HG03108 (cell line): ENCODE data around the gene SLC44A1.

Experiments used
- ATAC-seq: cut with Tn5 transposase; IDR thresholded peaks from one replicate; pipeline ENCODE4 v1.9.1; 2021; ENCODE audit warnings: moderate library complexity; ENCODE audit not compliant: unreplicated experiment

Gene SLC44A1

DNA sequence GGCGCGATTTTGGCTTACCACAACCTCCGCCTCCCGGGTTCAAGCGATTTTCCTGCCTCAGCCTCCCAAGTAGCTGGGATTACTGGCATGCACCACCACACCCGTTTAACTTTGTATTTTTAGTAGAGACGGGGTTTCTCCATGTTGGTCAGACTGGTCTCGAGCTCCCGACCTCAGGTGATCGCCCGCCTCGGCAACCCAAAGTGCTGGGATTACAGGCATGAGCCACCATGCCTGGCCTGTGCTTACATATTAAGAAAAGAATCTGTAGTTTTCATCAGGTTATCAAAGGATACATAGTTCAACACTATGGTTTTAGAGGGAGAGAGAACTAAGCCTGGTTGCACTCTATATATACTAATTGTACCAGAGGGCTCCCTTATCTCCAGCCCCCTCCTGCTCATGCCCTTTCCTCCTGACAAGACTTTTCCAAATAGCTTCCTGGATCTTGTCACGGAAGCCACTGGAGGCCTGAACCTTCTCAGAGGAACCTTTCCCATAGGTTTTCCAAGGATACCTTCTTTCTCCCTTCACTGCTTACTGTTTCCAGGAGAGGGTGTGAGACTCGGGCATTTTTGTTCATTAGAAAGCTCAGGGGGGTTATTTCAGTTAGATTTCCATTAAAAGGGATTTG, 53.1 kb downstream of the SLC44A1 start:
- no peak for ATAC-seq

DNA sequence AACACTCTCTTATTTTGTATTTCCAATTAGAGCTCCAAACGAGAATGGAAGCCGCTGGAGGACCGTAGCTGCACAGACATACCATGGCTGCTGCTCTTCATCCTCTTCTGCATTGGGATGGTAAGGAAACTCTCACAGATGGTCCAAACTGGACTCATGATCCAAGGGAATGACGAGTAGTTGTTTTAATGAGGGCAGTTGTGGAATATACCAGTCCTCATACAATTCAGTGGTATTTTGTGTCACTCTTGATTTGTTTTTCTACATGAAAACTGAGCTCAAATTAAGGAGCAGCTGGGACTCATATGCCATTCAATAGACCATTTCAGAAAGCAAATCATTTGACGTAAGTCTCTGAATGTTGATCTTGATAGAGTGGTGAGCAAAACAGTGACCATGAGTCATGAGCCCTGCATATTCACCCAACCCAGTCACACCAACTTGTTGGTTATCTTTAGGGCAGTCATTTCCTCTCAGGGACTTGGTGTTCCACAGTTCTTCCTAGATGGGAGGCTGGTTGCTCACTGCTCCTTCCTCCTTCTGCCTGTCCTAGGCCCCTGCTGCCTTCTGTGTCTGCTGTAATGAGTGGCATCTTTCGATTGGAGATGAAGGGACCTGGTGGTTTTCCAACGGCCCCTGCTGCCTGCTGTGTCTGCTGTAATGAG, 54.9 kb downstream of the SLC44A1 start:
- ATAC-seq, result no peak

DNA sequence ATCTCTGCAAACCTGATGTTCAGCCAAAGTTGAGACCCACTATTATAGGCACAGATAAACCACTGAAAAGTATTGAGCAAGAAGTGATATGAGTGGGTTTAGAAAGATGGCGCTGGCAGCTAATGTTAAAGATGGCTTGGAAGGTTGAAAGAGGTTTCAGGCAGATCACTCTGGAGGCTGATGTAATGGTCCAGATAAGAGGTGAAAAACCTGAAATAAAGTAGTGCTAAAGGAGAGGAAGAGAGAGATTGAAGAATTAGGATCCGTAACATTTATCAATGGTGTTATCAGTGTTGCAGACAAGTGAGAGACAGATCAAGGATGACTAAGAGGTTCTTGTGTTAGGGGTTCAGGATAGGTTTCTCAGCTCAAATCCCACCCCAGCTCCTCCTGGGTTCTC, 58.3 kb downstream of the SLC44A1 start:
- no peak for ATAC-seq

DNA sequence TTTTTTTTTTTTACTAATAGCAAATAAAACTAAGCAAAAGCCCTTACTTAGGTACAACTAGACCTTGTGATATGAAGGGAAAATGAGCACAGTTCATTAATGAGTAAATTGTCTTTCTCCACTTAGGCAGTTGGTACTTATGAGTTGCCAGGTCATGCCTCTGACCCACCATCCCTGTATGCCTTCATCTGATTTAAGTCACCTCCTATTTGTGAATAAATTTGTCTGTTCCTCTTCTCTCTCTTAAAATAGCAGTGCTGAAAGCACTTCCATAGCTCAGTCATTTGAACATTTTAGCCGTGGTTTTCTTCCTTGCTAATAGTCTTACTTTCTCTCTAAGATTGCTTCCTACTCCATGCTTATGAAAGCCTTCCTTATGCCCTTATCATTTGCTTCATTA, 61.4 kb downstream of the SLC44A1 start:
- ATAC-seq, result no peak

DNA sequence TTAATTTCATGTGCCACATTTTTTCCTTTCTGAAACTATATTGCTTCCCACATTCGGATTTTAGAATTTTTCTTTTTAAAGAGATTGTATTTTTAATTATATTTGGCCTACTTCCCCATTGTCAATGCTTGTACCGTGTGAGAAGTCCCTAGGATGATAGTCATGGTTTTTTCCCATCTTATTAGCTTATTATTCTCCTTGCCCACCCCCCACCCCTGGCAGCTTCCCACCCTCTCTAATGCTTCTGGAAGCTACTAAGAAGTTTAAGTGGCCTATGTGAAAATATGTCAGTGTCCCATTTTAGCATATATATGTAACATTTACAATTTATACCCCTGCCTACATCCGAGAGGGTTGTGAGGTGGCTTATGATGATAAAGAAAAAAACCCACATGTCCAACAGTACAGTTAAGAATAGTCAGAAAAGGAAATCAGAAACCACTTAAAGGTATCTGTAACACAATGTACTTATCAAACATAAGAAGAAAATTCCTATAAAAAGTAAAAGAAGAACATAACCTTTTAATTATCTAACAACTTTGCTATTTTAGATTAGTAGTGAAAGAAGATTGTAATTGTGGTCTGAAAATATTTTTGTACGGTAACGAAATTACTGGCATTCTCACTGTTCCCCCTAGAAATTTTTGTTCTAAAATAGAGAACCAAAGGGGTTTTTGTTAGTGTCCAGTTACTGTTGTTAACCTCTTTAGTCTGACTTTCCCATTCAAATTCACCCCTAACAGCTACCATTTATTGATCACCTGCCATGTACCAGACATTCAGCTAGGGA, 62.1 kb downstream of the SLC44A1 start:
- no peak for ATAC-seq

DNA sequence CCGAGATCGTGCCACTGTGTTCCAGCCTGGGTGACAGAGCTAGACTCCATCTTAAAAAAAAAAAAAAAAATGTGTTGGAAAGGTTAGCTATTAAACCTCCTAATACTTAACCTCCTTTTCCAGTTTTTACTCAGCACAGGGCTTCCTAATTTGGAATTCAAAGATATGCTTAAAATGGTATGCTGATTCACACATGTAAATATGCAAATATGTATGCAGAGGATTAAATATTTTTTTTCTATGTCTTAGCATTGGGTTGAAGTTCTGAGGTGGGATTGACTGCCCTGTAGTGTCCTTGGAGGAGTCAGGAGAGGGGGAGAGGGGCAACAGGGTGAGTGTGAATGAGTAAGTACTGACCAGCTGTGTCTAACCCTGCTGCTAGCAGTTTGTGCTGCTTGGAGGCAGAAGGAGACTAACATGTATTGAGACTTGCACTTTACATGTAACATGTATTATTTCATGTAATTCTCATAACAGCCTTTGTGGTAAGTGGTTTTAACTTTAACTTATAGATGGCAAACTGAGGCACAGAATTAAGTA, 63.2 kb downstream of the SLC44A1 start:
- no peak for ATAC-seq

DNA sequence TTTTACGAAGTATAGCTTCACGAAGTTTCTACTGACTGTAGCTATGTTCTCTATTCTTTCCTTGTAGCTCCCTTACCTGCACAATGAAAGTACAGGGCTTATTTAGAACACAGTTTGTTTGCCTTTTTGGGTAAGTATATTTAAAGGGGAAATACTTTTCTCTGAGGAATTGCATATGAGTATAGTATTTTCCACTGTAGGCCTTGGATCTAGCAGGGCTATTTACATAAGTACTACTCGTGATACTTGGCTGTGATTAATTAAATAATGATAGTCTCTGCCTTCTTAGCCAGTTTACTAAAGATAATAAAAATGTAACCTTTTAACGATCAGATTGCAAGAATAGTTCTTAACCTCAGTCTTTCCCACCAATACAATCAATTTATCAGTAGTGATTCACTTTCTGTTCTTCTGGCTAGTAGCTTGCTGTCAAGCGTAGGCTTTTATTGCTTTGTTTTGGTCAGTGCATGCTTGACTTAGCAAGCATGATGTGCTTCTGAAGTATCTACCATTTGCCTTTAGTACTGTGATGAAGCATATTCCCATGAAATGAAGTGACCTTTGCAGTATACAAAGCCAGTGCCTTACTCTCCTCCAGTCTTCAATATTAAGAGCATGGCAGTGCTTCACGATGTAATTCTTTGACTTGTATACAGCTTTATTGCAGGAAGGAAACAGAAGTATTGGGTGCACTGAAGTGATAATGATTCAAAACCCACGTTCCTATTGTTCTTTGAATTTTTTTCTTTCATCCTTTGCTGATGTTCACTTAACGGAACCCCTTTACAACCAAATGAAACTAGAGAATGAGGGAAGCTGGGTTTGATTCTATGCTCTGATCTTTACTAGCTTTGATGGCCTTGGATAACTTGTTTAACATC, 64.2 kb downstream of the SLC44A1 start:
- no peak for ATAC-seq

DNA sequence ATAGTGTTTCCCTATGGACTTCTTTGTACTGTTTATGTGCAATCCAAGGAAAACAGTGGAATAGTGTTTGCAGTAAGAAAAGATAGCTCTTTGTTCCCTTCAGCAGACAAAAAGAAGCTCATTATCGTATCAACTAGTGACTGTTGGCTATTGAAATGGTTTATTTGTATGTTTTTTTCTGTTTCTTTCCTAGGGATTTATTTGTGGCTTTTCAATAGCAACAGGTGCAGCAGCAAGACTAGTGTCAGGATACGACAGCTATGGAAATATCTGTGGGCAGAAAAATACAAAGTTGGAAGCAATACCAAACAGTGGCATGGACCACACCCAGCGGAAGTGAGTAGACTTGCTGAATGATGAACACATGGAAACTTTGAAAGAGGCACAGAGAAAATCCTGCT, 65.1 kb downstream of the SLC44A1 start:
- no peak for ATAC-seq

DNA sequence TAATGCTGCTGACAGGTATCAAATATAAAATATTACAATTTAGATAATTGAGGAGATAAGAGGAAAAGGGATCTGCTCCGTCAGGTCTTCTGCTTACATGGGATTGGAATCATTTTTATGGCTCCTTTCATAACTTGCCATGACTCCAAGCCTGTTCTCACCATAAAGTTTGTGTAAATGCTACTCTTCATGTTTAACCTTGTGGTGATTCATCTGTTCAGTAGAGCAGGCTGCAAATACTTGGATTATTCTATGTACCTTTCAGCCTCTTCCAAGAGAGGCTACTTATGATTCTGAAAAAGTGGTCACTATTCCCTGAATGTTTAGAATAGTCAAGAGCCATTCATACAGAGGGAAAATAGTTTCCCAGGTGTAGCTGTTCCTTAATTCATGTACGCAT, 66.9 kb downstream of the SLC44A1 start:
- no peak for ATAC-seq

DNA sequence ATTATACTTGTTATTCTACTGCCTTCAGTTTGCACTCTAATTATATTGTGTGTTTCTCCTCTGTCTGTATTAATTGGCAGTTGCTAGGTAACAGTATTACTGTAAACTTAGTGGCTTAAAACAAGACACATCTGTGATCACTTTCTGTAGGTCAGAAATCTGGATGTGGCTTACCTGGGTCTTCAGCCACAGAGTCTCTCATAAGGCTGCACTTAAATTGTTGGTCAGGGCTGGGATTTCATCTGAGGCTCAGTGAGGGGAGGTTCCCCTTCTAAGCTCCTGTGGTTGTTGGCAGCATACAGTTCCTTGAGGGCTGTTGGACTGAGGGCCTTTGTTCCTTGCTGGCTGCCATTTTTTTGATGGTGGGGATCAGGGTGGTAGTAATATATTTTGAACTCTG, 68.8 kb downstream of the SLC44A1 start:
- peak; percentile 58 for ATAC-seq

DNA sequence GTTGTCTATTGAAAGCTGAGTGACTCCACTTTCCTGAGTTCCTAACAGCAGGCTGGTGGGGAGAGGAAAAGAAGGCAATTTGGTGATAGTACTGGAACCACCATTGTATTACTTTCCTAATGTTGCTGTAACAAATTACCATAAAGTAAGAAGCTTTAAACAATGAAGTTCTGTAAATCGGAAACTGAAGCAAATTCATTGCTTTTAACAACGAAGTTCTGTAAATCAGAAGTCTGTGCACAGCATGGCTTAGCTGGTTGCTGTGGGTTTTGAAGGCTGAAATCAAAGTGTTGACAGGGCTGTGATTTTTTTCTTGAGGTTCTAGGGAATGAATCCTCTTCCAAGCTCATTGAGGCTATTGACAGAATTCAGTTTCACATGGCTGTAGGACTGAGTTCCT, 72.3 kb downstream of the SLC44A1 start:
- no peak for ATAC-seq

DNA sequence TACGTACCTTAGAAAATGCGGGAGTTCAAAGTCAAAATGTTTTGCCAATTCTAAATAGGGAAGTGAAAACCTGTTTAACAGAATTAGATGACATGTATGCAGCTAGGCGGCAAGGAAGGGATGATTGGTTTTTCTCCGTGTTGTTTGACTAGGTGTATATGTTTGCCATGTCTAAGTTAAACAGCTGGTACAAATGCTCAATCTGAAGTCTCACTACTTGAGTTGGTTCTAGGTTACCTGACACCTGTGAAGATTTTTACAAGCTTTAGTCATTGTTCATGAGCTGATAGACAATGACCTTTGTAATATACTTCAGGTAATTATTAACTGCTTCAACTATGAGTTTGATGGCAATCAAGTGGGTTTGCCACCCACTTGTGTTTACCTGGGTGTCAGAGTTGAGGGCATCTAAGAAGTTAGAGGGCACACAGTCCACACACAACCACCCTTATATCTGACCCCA, 74.3 kb downstream of the SLC44A1 start:
- peak; percentile 77 for ATAC-seq

DNA sequence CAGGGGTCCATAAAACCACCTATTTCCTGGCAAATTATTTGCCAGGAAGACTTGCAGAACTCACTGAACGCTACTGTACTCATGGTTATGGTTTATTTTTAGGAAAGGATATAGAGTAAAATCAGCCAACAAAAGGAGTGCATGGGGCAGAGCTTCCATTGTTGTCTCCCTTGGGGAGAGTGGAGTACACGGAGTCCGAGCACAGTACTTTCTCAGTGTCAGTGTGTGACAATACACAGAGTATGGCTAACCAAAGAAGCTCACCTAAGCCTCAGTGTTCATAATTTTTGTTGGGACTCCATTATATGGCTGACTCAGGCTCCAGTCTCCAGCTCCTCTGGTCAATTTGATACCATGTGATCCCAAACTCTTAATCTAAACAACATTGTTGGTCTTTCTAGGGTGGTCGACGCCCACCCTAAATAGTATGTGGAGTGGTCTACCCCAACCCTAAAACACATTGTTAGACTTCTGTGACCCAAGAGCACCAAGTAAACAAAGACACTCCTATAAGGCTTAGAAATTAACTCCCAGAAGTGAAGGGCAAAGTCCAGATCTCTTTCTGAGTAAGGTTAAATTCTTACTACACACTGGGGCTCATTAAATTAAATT, 74.9 kb downstream of the SLC44A1 start:
- ATAC-seq, result no peak

DNA sequence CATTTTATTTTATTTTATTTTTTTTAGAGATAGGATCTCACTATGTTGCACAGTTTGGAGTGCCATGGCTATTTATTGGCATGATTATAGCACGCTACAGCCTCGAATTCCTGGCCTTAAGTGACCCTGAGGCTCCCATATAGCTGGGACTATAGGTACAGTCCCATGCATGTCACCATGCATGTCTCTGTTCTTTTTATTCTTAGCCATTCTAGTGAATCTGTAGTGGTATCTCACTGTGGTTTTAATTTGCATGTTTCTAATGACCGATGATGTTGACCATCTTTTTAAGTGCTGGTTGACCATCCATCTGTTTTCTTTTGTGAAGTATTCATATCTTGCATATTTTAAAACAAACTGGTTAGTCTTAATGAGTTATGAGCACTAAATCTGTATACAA, 76.1 kb downstream of the SLC44A1 start:
- peak; percentile 58 for ATAC-seq

DNA sequence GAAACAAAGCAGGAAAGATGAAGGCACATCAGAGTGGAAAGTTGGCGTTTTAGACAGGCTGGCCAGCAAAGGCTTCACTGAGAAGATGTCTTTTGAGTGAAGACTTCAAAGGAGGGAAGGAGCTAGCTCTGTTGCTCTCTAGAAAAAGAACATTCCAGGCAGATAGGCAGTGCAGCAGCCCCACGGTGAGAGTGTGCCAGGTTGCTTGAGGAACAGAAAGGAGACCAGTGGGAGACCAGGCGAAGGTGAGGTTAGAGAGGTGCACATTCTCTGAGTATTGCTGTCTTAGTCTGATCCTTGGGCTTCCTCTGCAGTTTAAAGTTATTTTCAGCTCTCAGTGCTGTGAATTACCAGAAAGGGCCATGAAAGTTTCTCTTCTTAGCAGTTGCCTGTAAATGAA, 83.8 kb downstream of the SLC44A1 start:
- no peak for ATAC-seq

DNA sequence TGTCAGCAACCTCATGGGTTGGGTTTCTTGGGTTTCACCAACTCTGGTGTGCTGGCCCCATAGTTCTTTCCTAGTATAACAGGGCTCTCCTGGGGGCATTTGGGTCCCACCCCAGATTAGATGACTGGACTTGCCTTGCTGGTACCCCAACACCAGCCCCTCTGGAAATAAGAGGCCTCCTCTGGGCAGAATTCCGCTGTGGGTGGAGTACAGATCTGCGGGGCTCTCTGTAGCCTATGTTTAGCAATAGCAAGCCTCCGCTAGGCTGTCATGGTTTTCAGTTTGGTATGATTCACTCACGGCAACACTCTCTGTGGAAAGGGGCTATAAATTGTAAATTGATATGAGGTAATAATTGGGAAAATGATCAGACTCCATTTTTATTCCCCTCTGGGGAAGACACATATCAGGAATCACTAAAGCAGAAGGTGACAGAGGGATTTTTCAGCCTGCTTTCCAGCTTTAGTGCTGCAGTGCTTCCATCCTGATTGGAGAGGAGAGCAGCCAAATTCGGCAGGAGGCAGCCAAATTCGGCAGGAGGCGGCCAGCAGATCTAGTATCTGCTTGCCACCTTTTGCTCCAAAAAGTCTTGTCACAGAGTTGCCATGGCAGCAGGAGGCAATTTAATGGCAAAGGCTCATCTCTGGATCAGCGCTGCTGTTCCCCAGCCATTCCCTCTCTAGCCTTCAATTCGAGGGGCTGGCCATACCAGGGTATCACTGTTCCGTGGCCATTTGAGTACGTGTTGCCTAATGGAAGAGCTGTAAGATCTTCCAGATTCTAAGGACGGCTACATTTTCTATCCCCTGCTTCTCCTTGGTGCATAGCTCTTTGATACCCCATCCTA, 84.6 kb downstream of the SLC44A1 start:
- ATAC-seq, result no peak

DNA sequence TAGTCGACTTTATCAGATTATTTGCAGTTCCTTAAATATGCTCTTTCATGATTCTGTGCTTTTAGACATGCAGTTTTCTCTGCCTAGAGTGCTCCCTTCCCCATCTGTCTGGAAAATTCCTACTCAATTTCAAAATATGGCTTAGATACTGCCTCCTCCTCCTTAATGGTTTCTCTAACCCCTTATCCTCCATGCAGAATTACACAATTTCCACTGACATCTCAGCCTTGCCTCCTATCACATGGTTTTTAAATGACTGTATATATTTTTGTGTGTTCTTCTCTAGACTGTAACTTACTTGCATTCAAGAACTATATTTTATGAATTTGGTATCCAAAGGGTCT, 85.2 kb downstream of the SLC44A1 start:
- ATAC-seq, result no peak

DNA sequence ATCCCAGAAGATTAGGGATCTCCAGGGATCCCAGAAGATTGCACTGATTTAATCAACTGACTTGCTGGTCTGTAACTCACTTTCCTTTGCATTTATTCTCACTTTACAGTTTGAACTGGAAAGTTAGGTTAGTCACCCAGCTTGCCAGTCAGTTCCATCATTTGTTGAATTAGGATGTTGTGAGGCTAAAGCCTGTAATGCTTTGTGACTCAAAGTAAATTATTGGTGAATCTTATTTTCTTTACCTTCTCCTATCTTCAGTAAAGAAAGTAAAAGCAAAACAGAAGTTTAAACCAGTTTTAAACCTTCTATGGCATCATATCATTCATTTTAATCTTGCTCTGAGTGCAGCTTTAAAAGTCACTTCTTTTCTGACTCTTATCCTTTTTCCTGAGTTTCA, 85.8 kb downstream of the SLC44A1 start:
- ATAC-seq, result no peak

DNA sequence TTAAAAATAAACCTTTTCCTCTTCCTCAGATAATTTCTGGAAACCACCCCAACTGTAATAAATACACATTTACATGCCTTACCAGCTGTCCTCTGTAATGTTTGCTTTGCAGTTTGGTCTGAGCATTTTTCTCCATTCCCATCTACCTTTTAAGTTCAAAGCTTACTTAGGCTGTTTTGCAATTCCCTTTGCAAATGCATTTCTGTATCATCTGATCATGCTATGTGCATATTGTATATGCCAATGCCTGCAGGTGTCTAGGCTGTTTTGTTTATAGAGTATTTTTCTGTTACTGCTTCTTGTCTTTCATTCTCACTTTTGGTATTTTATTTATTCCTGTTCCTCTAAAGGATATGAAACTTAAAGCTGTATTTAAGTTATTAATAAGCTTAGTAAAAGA, 86.3 kb downstream of the SLC44A1 start:
- peak; percentile 81 for ATAC-seq

DNA sequence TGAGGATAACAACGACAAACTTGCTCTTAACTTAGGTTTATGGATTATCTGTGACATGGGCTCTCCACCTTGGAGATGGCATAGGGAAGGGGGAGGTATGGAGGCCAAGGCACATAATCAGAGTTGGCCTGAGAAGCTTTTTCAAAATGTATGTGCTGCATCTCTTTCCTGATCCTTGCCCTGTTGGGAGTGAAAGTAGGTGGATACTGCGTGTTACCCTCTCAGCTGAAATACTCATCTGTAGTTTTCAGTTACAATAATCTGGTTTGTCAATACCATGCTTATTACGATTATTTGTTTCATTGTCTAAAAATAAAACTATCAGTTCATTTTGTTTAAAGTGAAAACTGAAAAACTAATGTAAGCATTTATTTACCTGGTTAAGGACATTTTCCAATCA, 86.7 kb downstream of the SLC44A1 start:
- ATAC-seq, result peak; percentile 33
